ENCODE results near the gene RMP24.
"Not testable (repeated sequence)": the region's sequence is repeated elsewhere in the genome, so short reads cannot be mapped to it uniquely, and the experiment has no call there.

The RMP24 gene

GRCh38 chr18:35964319-35964718, 8.2 kb upstream of the RMP24 start:
- Histone ChIP-seq H3K27me3 (ENCODE audit: control insufficient read depth, insufficient read depth, low read length) (no peaks in the 10 kb centered on the region), H3K4me3 (ENCODE audit: low read length) (no peak overlapping the region)
- DNase-seq: no peak

GRCh38 chr18:35967866-35968265, 4.6 kb upstream of the RMP24 start:
- H3K4me1 ChIP-seq (ENCODE audit: control insufficient read depth, insufficient read depth, low read length); H3K36me3 ChIP-seq (ENCODE audit: control insufficient read depth, insufficient read depth, low read length); H3K27me3 ChIP-seq (ENCODE audit: control insufficient read depth, insufficient read depth, low read length); H3K4me3 ChIP-seq (ENCODE audit: low read length); H3K27ac ChIP-seq (ENCODE audit: low read length); DNase-seq; H3K9me3 ChIP-seq (ENCODE audit: control insufficient read depth, low read depth, low read length): not testable (repeated sequence)
- WGBS (ENCODE audit: insufficient coverage, low lambda C conversion rate): no CpG with 5 or more reads among the region's 4 CpGs

More at GRCh38 chr18:35964319-35964718, 8.2 kb upstream of the RMP24 start:
- no peak overlapping the region for H3K27ac ChIP-seq (ENCODE audit: low read length)
- no peaks in the 10 kb centered on the region for H3K4me1 ChIP-seq (ENCODE audit: control insufficient read depth, insufficient read depth, low read length)
- H3K36me3 ChIP-seq (ENCODE audit: control insufficient read depth, insufficient read depth, low read length): no peaks in the 10 kb centered on the region
- no peaks in the 10 kb centered on the region for H3K9me3 ChIP-seq (ENCODE audit: control insufficient read depth, low read depth, low read length)

GRCh38 chr18:35968278-35968880, 4.1 kb upstream of the RMP24 start:
- no peaks in the 10 kb centered on the region for H3K36me3 ChIP-seq (ENCODE audit: control insufficient read depth, insufficient read depth, low read length)
- H3K27me3 ChIP-seq (ENCODE audit: control insufficient read depth, insufficient read depth, low read length): no peaks in the 10 kb centered on the region
- no peak overlapping the region for H3K27ac ChIP-seq (ENCODE audit: low read length)
- 87% methylated on average over 3 of the region's 9 CpGs for WGBS (ENCODE audit: insufficient coverage, low lambda C conversion rate)
- H3K9me3 ChIP-seq (ENCODE audit: control insufficient read depth, low read depth, low read length): no peaks in the 10 kb centered on the region
- no peak for DNase-seq
- H3K4me3 ChIP-seq (ENCODE audit: low read length): no peak overlapping the region
- peaks cover under 1% of the 10 kb centered on the region for H3K4me1 ChIP-seq (ENCODE audit: control insufficient read depth, insufficient read depth, low read length)

GRCh38 chr18:35969676-35970075, 2.8 kb upstream of the RMP24 start:
- H3K36me3 ChIP-seq (ENCODE audit: control insufficient read depth, insufficient read depth, low read length): peaks cover 3% of the 10 kb centered on the region
- no peaks in the 10 kb centered on the region for H3K9me3 ChIP-seq (ENCODE audit: control insufficient read depth, low read depth, low read length)
- H3K4me1 ChIP-seq (ENCODE audit: control insufficient read depth, insufficient read depth, low read length): peaks cover 2% of the 10 kb centered on the region
- no peaks in the 10 kb centered on the region for H3K27me3 ChIP-seq (ENCODE audit: control insufficient read depth, insufficient read depth, low read length)
- no peak for DNase-seq
- H3K27ac ChIP-seq (ENCODE audit: low read length): no peak overlapping the region
- H3K4me3 ChIP-seq (ENCODE audit: low read length): no peak overlapping the region

GRCh38 chr18:35971661-35972196, 750 bp upstream of the RMP24 start:
- Histone ChIP-seq H3K9me3 (ENCODE audit: control insufficient read depth, low read depth, low read length) (no peaks in the 10 kb centered on the region), H3K27ac (ENCODE audit: low read length) (peak overlapping the region; percentile 91), H3K27me3 (ENCODE audit: control insufficient read depth, insufficient read depth, low read length) (no peaks in the 10 kb centered on the region), H3K36me3 (ENCODE audit: control insufficient read depth, insufficient read depth, low read length) (peaks cover 15% of the 10 kb centered on the region), H3K4me3 (ENCODE audit: low read length) (peak overlapping the region; percentile 95), H3K4me1 (ENCODE audit: control insufficient read depth, insufficient read depth, low read length) (peaks cover 2% of the 10 kb centered on the region)
- peak in 1 of 2 donors; percentile 21 for DNase-seq
- WGBS (ENCODE audit: insufficient coverage, low lambda C conversion rate): no CpG with 5 or more reads among the region's 15 CpGs

- 100% methylated on average over 1 of the region's 12 CpGs for WGBS (ENCODE audit: insufficient coverage, low lambda C conversion rate)
Observed at GRCh38 chr18:35973650-35974049, 1.2 kb downstream of the RMP24 start.

GRCh38 chr18:35974181-35974580, 1.7 kb downstream of the RMP24 start:
- no peak for DNase-seq
- no peak overlapping the region for H3K4me3 ChIP-seq (ENCODE audit: low read length)
- no peak overlapping the region for H3K27ac ChIP-seq (ENCODE audit: low read length)
- 90% methylated on average over 2 of the region's 3 CpGs for WGBS (ENCODE audit: insufficient coverage, low lambda C conversion rate)
- H3K27me3 ChIP-seq (ENCODE audit: control insufficient read depth, insufficient read depth, low read length): no peaks in the 10 kb centered on the region
- H3K36me3 ChIP-seq (ENCODE audit: control insufficient read depth, insufficient read depth, low read length): peaks cover 36% of the 10 kb centered on the region
- H3K4me1 ChIP-seq (ENCODE audit: control insufficient read depth, insufficient read depth, low read length): peaks cover 2% of the 10 kb centered on the region
- H3K9me3 ChIP-seq (ENCODE audit: control insufficient read depth, low read depth, low read length): no peaks in the 10 kb centered on the region

More at GRCh38 chr18:35973650-35974049, 1.2 kb downstream of the RMP24 start:
- Histone ChIP-seq H3K27ac (ENCODE audit: low read length) (no peak overlapping the region), H3K27me3 (ENCODE audit: control insufficient read depth, insufficient read depth, low read length) (no peaks in the 10 kb centered on the region), H3K36me3 (ENCODE audit: control insufficient read depth, insufficient read depth, low read length) (peaks cover 31% of the 10 kb centered on the region), H3K4me1 (ENCODE audit: control insufficient read depth, insufficient read depth, low read length) (peaks cover 2% of the 10 kb centered on the region), H3K9me3 (ENCODE audit: control insufficient read depth, low read depth, low read length) (no peaks in the 10 kb centered on the region), H3K4me3 (ENCODE audit: low read length) (peak overlapping the region; percentile 95)
- no peak for DNase-seq

GRCh38 chr18:35979112-35979511, 6.6 kb downstream of the RMP24 start:
- Histone ChIP-seq H3K27ac (ENCODE audit: low read length) (no peak overlapping the region), H3K4me1 (ENCODE audit: control insufficient read depth, insufficient read depth, low read length) (no peaks in the 10 kb centered on the region), H3K36me3 (ENCODE audit: control insufficient read depth, insufficient read depth, low read length) (peaks cover 49% of the 10 kb centered on the region), H3K4me3 (ENCODE audit: low read length) (no peak overlapping the region), H3K9me3 (ENCODE audit: control insufficient read depth, low read depth, low read length) (no peaks in the 10 kb centered on the region), H3K27me3 (ENCODE audit: control insufficient read depth, insufficient read depth, low read length) (no peaks in the 10 kb centered on the region)
- DNase-seq: no peak

GRCh38 chr18:35982409-35983114, 10.1 kb downstream of the RMP24 start:
- Histone ChIP-seq H3K27ac (ENCODE audit: low read length) (no peak overlapping the region), H3K36me3 (ENCODE audit: control insufficient read depth, insufficient read depth, low read length) (peaks cover 30% of the 10 kb centered on the region), H3K27me3 (ENCODE audit: control insufficient read depth, insufficient read depth, low read length) (no peaks in the 10 kb centered on the region), H3K4me1 (ENCODE audit: control insufficient read depth, insufficient read depth, low read length) (no peaks in the 10 kb centered on the region), H3K4me3 (ENCODE audit: low read length) (no peak overlapping the region), H3K9me3 (ENCODE audit: control insufficient read depth, low read depth, low read length) (no peaks in the 10 kb centered on the region)
- no CpG with 5 or more reads among the region's 2 CpGs for WGBS (ENCODE audit: insufficient coverage, low lambda C conversion rate)
- DNase-seq: no peak

- Histone ChIP-seq H3K27me3 (ENCODE audit: control insufficient read depth, insufficient read depth, low read length) (no peaks in the 10 kb centered on the region), H3K4me1 (ENCODE audit: control insufficient read depth, insufficient read depth, low read length) (no peaks in the 10 kb centered on the region), H3K36me3 (ENCODE audit: control insufficient read depth, insufficient read depth, low read length) (peaks cover 25% of the 10 kb centered on the region), H3K9me3 (ENCODE audit: control insufficient read depth, low read depth, low read length) (no peaks in the 10 kb centered on the region), H3K27ac (ENCODE audit: low read length) (no peak overlapping the region), H3K4me3 (ENCODE audit: low read length) (no peak overlapping the region)
- no peak for DNase-seq
Observed at GRCh38 chr18:35983147-35983546, 10.7 kb downstream of the RMP24 start.

- no peaks in the 10 kb centered on the region for H3K27me3 ChIP-seq (ENCODE audit: control insufficient read depth, insufficient read depth, low read length)
- H3K4me3 ChIP-seq (ENCODE audit: low read length): no peak overlapping the region
- H3K27ac ChIP-seq (ENCODE audit: low read length): no peak overlapping the region
- H3K9me3 ChIP-seq (ENCODE audit: control insufficient read depth, low read depth, low read length): no peaks in the 10 kb centered on the region
- peaks cover 26% of the 10 kb centered on the region for H3K36me3 ChIP-seq (ENCODE audit: control insufficient read depth, insufficient read depth, low read length)
- no CpG with 5 or more reads among the region's 5 CpGs for WGBS (ENCODE audit: insufficient coverage, low lambda C conversion rate)
- DNase-seq: no peak
- H3K4me1 ChIP-seq (ENCODE audit: control insufficient read depth, insufficient read depth, low read length): no peaks in the 10 kb centered on the region
Observed at GRCh38 chr18:35983818-35984217, 11.3 kb downstream of the RMP24 start.

Measured in large intestine (tissue), 3 donors.